Medulla oblongata (tissue), 1 donor: ENCODE data around the gene OR5B2.
"Not testable (repeated sequence)": the region's sequence is repeated elsewhere in the genome, so short reads cannot be mapped to it uniquely, and the experiment has no call there.

ENCODE experiments used
- DNase-seq: peaks from one replicate; pipeline ENCODE4 v3.0.0-alpha.2; 2015; ENCODE audit errors: extremely low spot score

The OR5B2 gene

GRCh38 chr11:58428021-58428420 is at the start of gene OR5B2:
Gene OR5B2 (minus strand): TSS chr11:58428121. CDS start chr11:58423261, 4,860 bp downstream.
- DNase-seq: no peak

GRCh38 chr11:58471892-58472291 is 44.0 kb upstream of the OR5B2 start:
- DNase-seq: no peak

GRCh38 chr11:58466293-58466692 is 38.4 kb upstream of the OR5B2 start:
- no peak for DNase-seq

- no peak for DNase-seq
These were observed 37.8 kb upstream of the OR5B2 start for GRCh38 chr11:58465690-58466089.

GRCh38 chr11:58451585-58451984 is 23.7 kb upstream of the OR5B2 start:
- DNase-seq: no peak

- no peak for DNase-seq
These were observed 18.4 kb upstream of the OR5B2 start for GRCh38 chr11:58446294-58446693.

- DNase-seq: no peak
These were observed 16.4 kb upstream of the OR5B2 start for GRCh38 chr11:58444300-58444699.

- DNase-seq: no peak
These were observed 14.2 kb upstream of the OR5B2 start, which contains the start of gene OR5B12 for GRCh38 chr11:58442136-58442535. Gene OR5B12 (minus strand): TSS chr11:58442236. CDS start chr11:58440151, 2,085 bp downstream.

GRCh38 chr11:58438486-58438885 is 10.6 kb upstream of the OR5B2 start:
- DNase-seq: no peak

- DNase-seq: no peak
These were observed 6.3 kb upstream of the OR5B2 start for GRCh38 chr11:58434217-58434616.

GRCh38 chr11:58433638-58434203 is 5.8 kb upstream of the OR5B2 start:
- no peak for DNase-seq

GRCh38 chr11:58429273-58429672 is 1.4 kb upstream of the OR5B2 start:
- DNase-seq: no peak

- DNase-seq: no peak
These were observed 21.1 kb downstream of the OR5B2 start, which contains the start of gene OR5B3 for GRCh38 chr11:58406774-58407173. Gene OR5B3 (minus strand): TSS chr11:58406874. CDS start chr11:58403409, 3,465 bp downstream.

GRCh38 chr11:58399622-58400021 is 28.3 kb downstream of the OR5B2 start:
- not testable (repeated sequence) for DNase-seq

GRCh38 chr11:58395581-58395980 is 32.3 kb downstream of the OR5B2 start:
- DNase-seq: no peak

GRCh38 chr11:58394195-58394594 is 33.7 kb downstream of the OR5B2 start:
- no peak for DNase-seq

- no peak for DNase-seq
These were observed 35.2 kb downstream of the OR5B2 start for GRCh38 chr11:58392746-58393145.

GRCh38 chr11:58391879-58392278 is 36.0 kb downstream of the OR5B2 start:
- DNase-seq: no peak

- DNase-seq: no peak
These were observed 37.3 kb downstream of the OR5B2 start for GRCh38 chr11:58390551-58391063.
